ENCODE data around the gene SLC1A7. TPM values are rescaled to one million over a fixed set of nuclear protein-coding genes. Genes with fewer than 3 reads are reported as not detected.

Gene SLC1A7
- total RNA-seq, 1 donor from 2014 or later: not detected

GRCh38 chr1:53134042-53134485, 8.4 kb downstream of the SLC1A7 start:
- DNase-seq (ENCODE audit: low read depth, low spot score): no peak

GRCh38 chr1:53133261-53134041, 9.0 kb downstream of the SLC1A7 start:
- DNase-seq (ENCODE audit: low read depth, low spot score): no peak

GRCh38 chr1:53132176-53132575, 10.3 kb downstream of the SLC1A7 start:
- DNase-seq (ENCODE audit: low read depth, low spot score): no peak

- DNase-seq (ENCODE audit: low read depth, low spot score): no peak
Measured at GRCh38 chr1:53131590-53131938, 10.9 kb downstream of the SLC1A7 start.

- DNase-seq (ENCODE audit: low read depth, low spot score): no peak
Measured at GRCh38 chr1:53130878-53131589, 11.4 kb downstream of the SLC1A7 start.

- no peak for DNase-seq (ENCODE audit: low read depth, low spot score)
Measured at GRCh38 chr1:53130598-53130877, 11.9 kb downstream of the SLC1A7 start.

- DNase-seq (ENCODE audit: low read depth, low spot score): no peak
Measured at GRCh38 chr1:53129891-53130597, 12.4 kb downstream of the SLC1A7 start.

- no peak for DNase-seq (ENCODE audit: low read depth, low spot score)
Measured at GRCh38 chr1:53128401-53128800, 14.0 kb downstream of the SLC1A7 start.

- DNase-seq (ENCODE audit: low read depth, low spot score): no peak
Measured at GRCh38 chr1:53127546-53127945, 14.9 kb downstream of the SLC1A7 start.

GRCh38 chr1:53126495-53126894, 15.9 kb downstream of the SLC1A7 start:
- no peak for DNase-seq (ENCODE audit: low read depth, low spot score)

GRCh38 chr1:53125623-53126360, 16.6 kb downstream of the SLC1A7 start:
- DNase-seq (ENCODE audit: low read depth, low spot score): no peak

- DNase-seq (ENCODE audit: low read depth, low spot score): no peak
Measured at GRCh38 chr1:53125122-53125521, 17.3 kb downstream of the SLC1A7 start.

GRCh38 chr1:53123453-53124140, 18.8 kb downstream of the SLC1A7 start:
- DNase-seq (ENCODE audit: low read depth, low spot score): peak; percentile 20

- no peak for DNase-seq (ENCODE audit: low read depth, low spot score)
Measured at GRCh38 chr1:53122961-53123413, 19.5 kb downstream of the SLC1A7 start.

GRCh38 chr1:53122201-53122885, 20.1 kb downstream of the SLC1A7 start:
- DNase-seq (ENCODE audit: low read depth, low spot score): no peak

GRCh38 chr1:53121319-53122172, 20.9 kb downstream of the SLC1A7 start:
- no peak for DNase-seq (ENCODE audit: low read depth, low spot score)

- DNase-seq (ENCODE audit: low read depth, low spot score): no peak
Measured at GRCh38 chr1:53120659-53121058, 21.8 kb downstream of the SLC1A7 start.

GRCh38 chr1:53117836-53118235, 24.6 kb downstream of the SLC1A7 start:
- no peak for DNase-seq (ENCODE audit: low read depth, low spot score)

GRCh38 chr1:53116933-53117600, 25.4 kb downstream of the SLC1A7 start:
- no peak for DNase-seq (ENCODE audit: low read depth, low spot score)

All from pulmonary artery endothelial cell (primary cell).